Skeletal muscle satellite cell (primary cell): ENCODE data around the gene SLC8B1. TPM values are rescaled to one million over a fixed set of nuclear protein-coding genes. Genes with fewer than 3 reads are reported as not detected.

Experiments
- H3K27me3 ChIP-seq: 2 replicates; pipeline ENCODE4 v1.7.0; 2013; ENCODE audit warnings: low read length; ENCODE audit not compliant: control insufficient read depth, insufficient read depth
- H3K36me3 ChIP-seq: 2 replicates; pipeline ENCODE4 v1.7.0; 2013; ENCODE audit warnings: mild to moderate bottlenecking, control low read depth, low read length; ENCODE audit not compliant: insufficient read depth
- H3K4me1 ChIP-seq: 2 replicates; pipeline ENCODE4 v1.7.0; 2013; ENCODE audit warnings: low read length; ENCODE audit not compliant: control insufficient read depth, insufficient read depth
- H3K4me2 ChIP-seq: 2 replicates; pipeline ENCODE4 v1.7.0; 2013; ENCODE audit warnings: mild to moderate bottlenecking, low read length
- H3K4me3 ChIP-seq: 2 replicates; pipeline ENCODE4 v1.7.0; 2013; ENCODE audit warnings: low read length
- H3K9ac ChIP-seq: 2 replicates; pipeline ENCODE4 v1.7.0; 2013; ENCODE audit warnings: mild to moderate bottlenecking, low read depth, low read length, moderate library complexity
- H3K9me3 ChIP-seq: replicated peaks from 2 replicates; pipeline ENCODE4 v1.7.0; 2013; ENCODE audit warnings: mild to moderate bottlenecking, control low read depth, low read length
- total RNA-seq: library from RNA; depleted of rRNA; stranded (reverse); fragments of >200 nt; gene quantifications from 2 replicates; pipeline ENCODE4 v1.2.3, GENCODE V29; 2012; rRNA removed

Gene SLC8B1
- total RNA-seq = 8.3 and 10.1 TPM in 2 replicates

DNA sequence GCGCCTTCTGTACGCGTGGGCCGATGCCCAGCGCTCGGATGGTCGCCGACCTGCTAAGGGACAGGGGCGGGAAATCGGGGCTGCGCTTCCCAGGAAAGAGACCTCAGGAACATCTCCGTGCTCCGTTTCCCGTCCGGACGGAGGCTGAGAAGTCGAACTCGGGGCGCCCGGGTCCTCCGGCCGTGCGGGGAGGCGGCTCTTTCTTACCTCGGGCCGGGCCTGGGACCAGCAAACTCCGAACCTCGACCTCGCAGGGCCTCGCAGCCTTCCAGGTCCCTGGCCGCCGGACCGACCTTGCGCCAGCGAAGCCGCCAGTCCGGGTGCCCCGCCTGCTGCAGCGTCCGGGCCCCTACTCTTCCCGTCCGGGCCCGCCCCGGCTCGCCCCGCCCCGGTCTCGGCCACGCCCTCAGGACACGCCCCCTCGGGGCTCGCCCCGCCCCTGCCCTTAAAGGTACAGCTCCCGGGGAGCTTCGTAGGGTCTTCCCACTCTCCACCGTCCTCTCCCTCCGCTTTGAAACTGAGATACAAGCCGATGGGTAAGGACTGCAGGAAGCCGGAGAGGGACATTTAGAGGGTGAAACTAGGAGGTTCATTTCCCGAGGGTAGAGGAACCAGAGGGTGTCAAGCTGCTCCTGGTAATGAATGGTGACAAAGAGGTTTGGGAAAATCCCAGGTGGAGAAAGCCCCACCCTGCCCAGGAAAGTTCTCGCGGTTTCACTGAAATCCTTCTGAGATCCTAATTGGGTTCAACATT lies at the start of gene SLC8B1:
Gene SLC8B1 (minus strand): TSS at position 324 of the 754 bp plus-strand sequence. CDS start 2,231 bp downstream, outside the sequence.
- Histone ChIP-seq H3K9ac (peak within 1 kb of the TSS; percentile 82), H3K4me2 (peak within 1 kb of the TSS; percentile 84), H3K4me1 (peaks cover 13% of the 10 kb centered on the region), H3K27me3 (peaks cover 2% of the 10 kb centered on the region), H3K36me3 (peaks cover 6% of the 10 kb centered on the region), H3K4me3 (peak within 1 kb of the TSS; percentile 73), H3K9me3 (no peaks in the 10 kb centered on the region)

DNA sequence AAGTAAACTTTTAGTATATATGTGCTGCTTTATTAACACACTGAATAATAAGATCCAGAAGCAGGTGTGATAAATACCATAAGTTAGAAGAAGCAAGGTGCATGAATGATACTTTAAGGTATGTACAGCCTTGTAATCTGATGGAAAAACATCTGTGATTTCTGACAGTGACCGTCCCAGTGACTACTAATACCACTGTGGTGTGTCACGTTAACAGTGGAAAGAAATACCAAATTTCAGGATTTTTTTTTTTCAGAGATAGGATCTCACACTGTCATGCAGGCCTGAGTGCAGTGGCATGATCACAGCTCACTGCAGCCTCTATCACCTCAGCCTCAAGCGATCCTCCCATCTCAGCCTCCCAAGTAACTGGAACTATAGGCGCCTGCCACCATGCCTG lies 47.3 kb upstream of the SLC8B1 start:
- no peaks in the 10 kb centered on the region for H3K4me1 ChIP-seq
- H3K9me3 ChIP-seq = no peaks in the 10 kb centered on the region
- peaks cover 20% of the 10 kb centered on the region for H3K36me3 ChIP-seq
- H3K4me2 ChIP-seq = no peak overlapping the region
- no peaks in the 10 kb centered on the region for H3K27me3 ChIP-seq
- H3K9ac ChIP-seq = no peak overlapping the region
- H3K4me3 ChIP-seq = no peak overlapping the region

DNA sequence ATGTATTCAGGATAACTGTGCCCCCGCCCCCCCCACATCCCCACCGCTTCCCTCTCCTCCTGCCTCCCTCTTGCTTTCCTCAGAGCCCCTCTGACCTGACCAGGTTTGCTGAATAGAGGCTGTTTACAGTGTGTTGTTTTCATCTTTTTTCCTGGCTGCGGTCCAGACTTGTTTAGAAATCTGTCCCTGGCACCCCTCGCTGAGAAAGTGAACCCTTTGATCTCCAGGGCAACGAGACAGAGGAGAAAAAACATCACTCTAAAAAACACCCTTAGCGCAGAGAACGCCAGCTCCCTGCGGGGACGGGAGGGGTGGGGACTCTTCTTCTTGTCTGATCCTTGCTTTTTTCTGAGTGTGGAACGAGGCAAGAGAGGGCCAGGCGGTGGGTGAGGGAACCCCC lies 46.3 kb upstream of the SLC8B1 start:
- Histone ChIP-seq H3K9ac (no peak overlapping the region), H3K27me3 (no peaks in the 10 kb centered on the region), H3K4me3 (no peak overlapping the region), H3K4me1 (no peaks in the 10 kb centered on the region), H3K9me3 (no peaks in the 10 kb centered on the region), H3K36me3 (peaks cover 21% of the 10 kb centered on the region), H3K4me2 (no peak overlapping the region)

DNA sequence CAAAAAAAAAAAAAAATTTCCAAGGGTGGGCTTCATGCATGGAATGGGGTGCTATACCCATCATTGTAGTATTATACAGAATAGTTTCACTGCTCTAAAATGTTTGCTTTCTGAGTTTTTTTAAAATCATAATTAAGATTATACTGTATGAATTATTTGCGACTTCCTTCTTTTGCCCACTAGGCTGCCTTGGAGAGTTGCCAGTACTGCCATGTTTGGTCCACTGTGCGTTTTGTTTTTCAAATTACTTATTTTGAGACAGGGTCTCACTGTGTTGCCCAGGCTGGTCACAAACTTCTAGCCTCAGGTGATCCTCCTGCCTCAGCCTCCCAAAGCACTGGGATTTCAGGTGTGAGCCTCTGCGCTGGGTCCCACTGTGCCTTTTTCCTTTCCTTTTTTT lies 43.4 kb upstream of the SLC8B1 start:
- Histone ChIP-seq H3K4me1 (no peaks in the 10 kb centered on the region), H3K36me3 (peaks cover 31% of the 10 kb centered on the region), H3K27me3 (no peaks in the 10 kb centered on the region), H3K4me3 (no peak overlapping the region), H3K9me3 (no peaks in the 10 kb centered on the region), H3K4me2 (no peak overlapping the region), H3K9ac (no peak overlapping the region)

DNA sequence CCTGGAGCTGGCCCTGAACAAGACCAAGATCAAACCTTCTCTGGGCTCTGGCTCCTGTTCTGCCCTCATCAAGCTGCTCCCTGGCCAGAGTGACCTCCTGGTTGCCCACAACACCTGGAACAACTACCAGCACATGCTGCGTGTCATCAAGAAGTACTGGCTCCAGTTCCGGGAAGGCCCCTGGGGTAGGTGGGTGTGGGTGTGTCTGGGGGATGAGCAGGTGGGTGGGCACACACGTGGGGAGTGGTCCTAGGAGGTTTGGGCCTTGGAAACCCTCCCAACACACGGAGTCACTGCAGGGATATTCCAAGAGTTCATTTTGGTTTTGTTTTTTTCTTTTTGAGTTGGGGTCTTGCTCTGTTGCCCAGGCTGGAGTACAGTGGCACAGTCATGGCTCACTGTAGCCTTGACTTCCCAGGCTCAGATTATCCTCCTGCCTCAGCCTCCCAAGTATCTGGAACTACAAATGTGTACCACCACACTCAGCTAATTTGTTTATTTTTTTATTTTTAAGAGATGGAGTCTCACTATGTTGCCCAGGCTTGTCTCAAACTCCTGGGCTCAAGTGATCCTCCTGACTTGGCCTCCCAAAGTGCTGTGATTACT lies 40.0 kb upstream of the SLC8B1 start:
- Histone ChIP-seq H3K27me3 (no peaks in the 10 kb centered on the region), H3K9me3 (no peaks in the 10 kb centered on the region), H3K9ac (no peak overlapping the region), H3K36me3 (peaks cover 40% of the 10 kb centered on the region), H3K4me3 (no peak overlapping the region), H3K4me1 (no peaks in the 10 kb centered on the region), H3K4me2 (no peak overlapping the region)

DNA sequence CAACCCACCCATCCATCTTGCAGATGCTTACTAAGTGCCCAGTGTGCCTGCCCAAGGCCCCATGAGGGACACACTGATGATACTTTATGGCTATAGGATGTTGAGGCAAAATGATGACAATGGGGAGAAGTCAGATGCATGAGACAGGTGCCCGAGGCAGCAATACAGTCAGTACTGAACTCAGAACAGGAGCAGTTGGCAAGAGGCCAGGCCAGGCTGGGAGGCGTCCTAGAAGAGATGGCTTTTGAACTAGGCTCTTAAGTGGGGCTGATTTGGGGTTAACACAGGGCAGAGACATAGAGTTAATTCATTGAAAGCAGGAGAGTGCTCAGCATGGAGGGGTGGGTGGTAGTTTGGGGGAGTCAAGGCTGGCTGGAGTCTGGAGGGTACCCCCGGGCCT lies 39.1 kb upstream of the SLC8B1 start:
- Histone ChIP-seq H3K27me3 (no peaks in the 10 kb centered on the region), H3K4me2 (no peak overlapping the region), H3K9me3 (no peaks in the 10 kb centered on the region), H3K4me3 (no peak overlapping the region), H3K36me3 (peaks cover 40% of the 10 kb centered on the region), H3K9ac (no peak overlapping the region), H3K4me1 (no peaks in the 10 kb centered on the region)

DNA sequence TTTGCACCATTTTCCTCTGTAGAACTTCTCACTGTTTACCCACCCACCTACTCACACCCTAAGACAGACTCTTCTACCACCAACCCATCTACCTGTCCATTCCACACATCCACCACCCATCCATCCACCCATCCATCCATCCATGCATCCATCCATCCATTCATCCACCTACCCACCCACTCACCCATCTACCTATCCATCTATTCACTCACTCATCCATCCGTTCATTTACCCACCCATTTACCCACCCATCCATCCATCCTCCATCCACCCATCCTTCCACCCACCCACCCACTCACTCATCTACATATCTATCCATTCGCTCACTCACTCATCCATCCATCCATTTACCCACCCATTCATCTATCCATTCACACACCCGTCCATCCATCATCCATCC lies 38.5 kb upstream of the SLC8B1 start:
- Histone ChIP-seq H3K36me3 (peaks cover 41% of the 10 kb centered on the region), H3K4me1 (no peaks in the 10 kb centered on the region), H3K9ac (no peak overlapping the region), H3K4me3 (no peak overlapping the region), H3K4me2 (no peak overlapping the region), H3K27me3 (no peaks in the 10 kb centered on the region), H3K9me3 (no peaks in the 10 kb centered on the region)

DNA sequence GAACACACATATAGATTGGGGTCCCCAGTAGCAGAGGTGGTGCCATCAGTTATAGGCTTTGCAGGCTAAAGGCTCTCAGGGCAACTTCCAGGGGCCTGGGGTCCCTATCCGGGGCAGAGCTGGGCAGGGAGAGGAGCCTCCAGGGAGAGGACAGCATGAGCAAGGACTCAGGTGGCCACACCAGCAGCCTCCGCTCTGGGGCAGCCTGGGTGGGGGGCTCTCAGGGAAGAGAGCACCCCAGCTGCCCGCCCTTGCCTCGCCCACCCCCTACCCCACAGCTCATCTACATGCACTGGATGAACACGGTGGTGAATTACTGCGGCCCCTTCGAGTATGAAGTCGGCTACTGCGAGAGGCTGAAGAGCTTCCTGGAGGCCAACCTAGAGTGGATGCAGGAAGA lies 37.5 kb upstream of the SLC8B1 start:
- H3K36me3 ChIP-seq = peaks cover 45% of the 10 kb centered on the region
- no peak overlapping the region for H3K9ac ChIP-seq
- H3K4me1 ChIP-seq = no peaks in the 10 kb centered on the region
- H3K4me2 ChIP-seq = no peak overlapping the region
- no peak overlapping the region for H3K4me3 ChIP-seq
- H3K9me3 ChIP-seq = no peaks in the 10 kb centered on the region
- no peaks in the 10 kb centered on the region for H3K27me3 ChIP-seq

DNA sequence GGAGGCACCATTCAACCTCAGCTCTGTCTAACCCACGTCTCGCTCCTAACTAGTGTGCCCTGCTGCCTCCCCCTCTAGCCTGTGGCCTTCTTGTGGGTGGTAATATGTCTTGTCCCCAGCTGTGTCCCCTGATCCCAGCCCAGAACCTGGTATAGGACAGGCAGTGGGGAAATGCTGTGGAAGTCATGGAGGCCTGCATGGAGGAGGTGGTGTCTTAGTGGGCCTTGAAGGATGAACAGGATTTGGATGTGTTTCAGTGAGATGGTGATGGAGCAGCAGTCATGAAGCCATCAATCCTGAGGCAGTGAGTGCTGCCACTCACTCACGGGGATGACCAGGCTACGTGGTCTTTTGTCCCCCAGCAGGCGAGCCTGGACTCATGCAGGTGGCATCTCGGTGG lies 36.9 kb upstream of the SLC8B1 start:
- Histone ChIP-seq H3K27me3 (no peaks in the 10 kb centered on the region), H3K4me1 (no peaks in the 10 kb centered on the region), H3K4me2 (no peak overlapping the region), H3K36me3 (peaks cover 44% of the 10 kb centered on the region), H3K9ac (no peak overlapping the region), H3K9me3 (no peaks in the 10 kb centered on the region), H3K4me3 (no peak overlapping the region)

DNA sequence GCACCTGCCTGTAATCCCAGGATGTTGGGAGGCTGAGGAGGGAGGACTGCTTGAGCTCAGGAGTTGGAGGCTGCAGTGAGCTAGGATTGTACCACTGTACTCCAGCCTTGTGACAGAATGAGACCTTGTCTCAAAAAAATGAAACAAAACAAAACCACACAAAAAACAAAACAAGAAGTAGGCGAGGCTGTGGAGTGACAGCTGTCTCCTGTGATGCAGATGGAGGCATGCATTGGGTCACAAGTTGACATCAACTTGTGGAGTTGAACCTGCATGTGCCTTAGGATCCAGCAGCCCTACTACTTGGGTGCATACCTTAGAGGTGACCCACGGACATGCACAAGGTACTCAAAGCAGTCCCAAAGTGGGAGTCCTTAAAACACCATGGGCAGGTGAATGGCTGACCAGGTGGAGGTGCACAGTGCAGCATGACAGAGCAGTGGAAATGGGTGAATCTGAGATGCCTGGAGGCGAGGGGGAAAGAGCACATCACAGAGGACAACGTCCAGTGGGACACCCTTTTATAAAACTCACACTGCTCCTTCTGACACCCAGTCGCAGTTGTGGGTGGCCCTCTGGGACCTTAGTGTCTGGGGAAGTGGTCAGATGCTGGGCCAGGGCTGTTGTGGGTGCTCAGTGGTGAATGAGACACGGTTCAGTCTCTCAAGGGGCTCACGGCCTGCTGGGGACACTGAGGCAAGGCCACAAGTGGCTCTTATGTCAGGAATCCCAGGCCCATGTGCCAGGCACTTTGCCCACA lies 36.2 kb upstream of the SLC8B1 start:
- no peak overlapping the region for H3K4me2 ChIP-seq
- no peaks in the 10 kb centered on the region for H3K27me3 ChIP-seq
- no peaks in the 10 kb centered on the region for H3K4me1 ChIP-seq
- H3K36me3 ChIP-seq = peaks cover 39% of the 10 kb centered on the region
- no peak overlapping the region for H3K4me3 ChIP-seq
- no peaks in the 10 kb centered on the region for H3K9me3 ChIP-seq
- no peak overlapping the region for H3K9ac ChIP-seq

DNA sequence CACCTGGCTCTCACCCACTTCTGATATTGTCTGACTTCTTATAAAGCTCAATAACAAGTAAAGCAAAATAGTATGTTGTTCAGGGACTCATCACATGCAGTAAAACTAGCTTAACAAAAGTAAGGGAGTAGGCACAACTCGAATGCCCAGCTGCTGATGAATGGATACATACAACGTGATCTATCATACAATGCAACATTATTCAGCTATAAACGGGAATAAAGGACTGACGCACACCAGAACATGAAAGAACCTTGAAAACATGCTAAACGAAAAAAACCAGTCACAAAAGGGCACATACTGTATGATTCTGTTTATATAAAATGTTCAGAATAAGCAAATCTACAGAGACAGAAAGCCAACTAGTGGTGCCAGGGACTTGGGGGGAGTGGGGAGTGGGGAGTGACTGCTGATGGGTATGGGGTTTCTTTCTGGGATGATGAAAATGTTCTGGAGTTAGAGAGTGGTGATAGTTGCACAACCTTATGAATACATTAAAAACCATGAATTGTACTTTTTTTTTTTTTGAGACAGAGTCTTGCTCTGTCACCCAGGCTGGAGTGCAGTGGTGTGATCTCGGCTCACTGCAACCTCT lies 34.6 kb upstream of the SLC8B1 start:
- peaks cover 29% of the 10 kb centered on the region for H3K36me3 ChIP-seq

More for the DNA sequence above, 34.6 kb upstream of the SLC8B1 start:
- no peak overlapping the region for H3K9ac ChIP-seq
- no peak overlapping the region for H3K4me3 ChIP-seq
- H3K27me3 ChIP-seq = no peaks in the 10 kb centered on the region
- H3K9me3 ChIP-seq = no peaks in the 10 kb centered on the region
- no peak overlapping the region for H3K4me2 ChIP-seq
- H3K4me1 ChIP-seq = no peaks in the 10 kb centered on the region
